ENCODE measurements around the gene PRICKLE1. TPM values are rescaled to one million over a fixed set of nuclear protein-coding genes. Genes with fewer than 3 reads are reported as not detected.

The PRICKLE1 gene
- total RNA-seq, 1 donor from 2014 or later, result 4.5 TPM

DNA sequence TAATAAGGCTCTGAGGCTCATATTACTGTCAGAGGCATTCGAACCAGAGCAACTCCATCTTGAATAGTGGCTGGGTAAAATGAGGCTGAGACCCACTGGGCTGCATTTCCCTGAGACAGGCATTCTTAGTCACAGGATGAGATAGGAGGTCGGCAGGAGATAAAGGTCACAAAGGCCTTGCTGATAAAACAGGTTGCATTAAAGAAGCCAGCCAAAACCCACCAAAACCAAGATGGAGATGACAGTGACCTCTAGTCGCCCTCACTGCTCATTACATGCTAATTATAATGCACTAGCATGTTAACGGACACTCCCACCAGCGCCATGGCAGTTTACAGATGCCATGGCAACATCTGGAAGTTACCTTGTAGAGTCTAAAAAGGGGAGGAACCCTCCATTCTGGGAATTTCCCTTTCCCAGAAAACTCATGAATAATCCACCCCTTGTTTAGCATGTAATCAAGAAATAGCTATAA is 18.1 kb upstream of the PRICKLE1 start:
- no peak for TF ChIP-seq CTCF (IDR thresholded peaks at IDR 0.05)
- intact Hi-C loops (cut with micrococcal nuclease), result no loop called here

DNA sequence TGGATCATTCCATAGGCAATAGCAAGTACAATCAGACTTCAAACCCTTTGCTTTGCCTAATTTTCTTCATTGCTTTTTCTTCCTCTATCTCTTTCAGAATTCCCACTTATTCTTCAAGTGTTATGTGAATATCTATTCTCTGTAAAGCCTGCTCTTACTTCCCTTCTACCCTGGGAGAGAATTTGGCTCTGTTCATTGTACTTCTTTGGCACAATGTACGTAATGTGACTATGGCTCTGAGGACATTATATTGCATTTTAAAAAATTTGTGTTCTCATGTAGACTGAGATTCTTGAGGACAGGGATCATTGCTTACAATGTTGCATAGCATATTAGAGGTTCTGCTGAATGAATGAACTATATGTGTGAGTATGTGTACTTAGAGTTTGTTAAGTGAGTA is 16.9 kb upstream of the PRICKLE1 start:
- Mint-ChIP-seq H3K4me3 (no peak overlapping the region), H3K27ac (no peak overlapping the region), H3K36me3 (ENCODE audit: low read depth) (no peaks in the 10 kb centered on the region), H3K9me3 (no peaks in the 10 kb centered on the region), H3K27me3 (peaks cover 3% of the 10 kb centered on the region), H3K4me1 (no peaks in the 10 kb centered on the region)
- DNase-seq, result no peak
- no peak for TF ChIP-seq CTCF (IDR thresholded peaks at IDR 0.05)
- intact Hi-C loops (cut with micrococcal nuclease), result no loop called here
- ATAC-seq (ENCODE audit: low read depth), result no peak
- CTCF ChIA-PET, result no interaction called here
- POLR2A ChIA-PET, result no interaction called here

More for the DNA sequence above, 18.1 kb upstream of the PRICKLE1 start:
- Mint-ChIP-seq H3K36me3 (ENCODE audit: low read depth) (no peaks in the 10 kb centered on the region), H3K27me3 (peaks cover 3% of the 10 kb centered on the region), H3K27ac (no peak overlapping the region), H3K9me3 (no peaks in the 10 kb centered on the region), H3K4me1 (no peaks in the 10 kb centered on the region), H3K4me3 (no peak overlapping the region)
- CTCF ChIA-PET, result no interaction called here
- POLR2A ChIA-PET, result no interaction called here
- ATAC-seq (ENCODE audit: low read depth) (no peak), DNase-seq (no peak)

- no peaks in the 10 kb centered on the region for H3K36me3 Mint-ChIP-seq (ENCODE audit: low read depth)
- DNase-seq (no peak), ATAC-seq (ENCODE audit: low read depth) (no peak)
- TF ChIP-seq CTCF (IDR thresholded peaks at IDR 0.05), result no peak
- POLR2A ChIA-PET, result no interaction called here
- no peak overlapping the region for H3K4me3 Mint-ChIP-seq
- H3K4me1 Mint-ChIP-seq, result no peaks in the 10 kb centered on the region
- CTCF ChIA-PET, result no interaction called here
- intact Hi-C loops (cut with micrococcal nuclease), result no loop called here
- no peaks in the 10 kb centered on the region for H3K9me3 Mint-ChIP-seq
- H3K27ac Mint-ChIP-seq, result no peak overlapping the region
- H3K27me3 Mint-ChIP-seq, result peaks cover 6% of the 10 kb centered on the region
Observed at GRCh38 chr12:42605685-42606084, 16.1 kb upstream of the PRICKLE1 start.

DNA sequence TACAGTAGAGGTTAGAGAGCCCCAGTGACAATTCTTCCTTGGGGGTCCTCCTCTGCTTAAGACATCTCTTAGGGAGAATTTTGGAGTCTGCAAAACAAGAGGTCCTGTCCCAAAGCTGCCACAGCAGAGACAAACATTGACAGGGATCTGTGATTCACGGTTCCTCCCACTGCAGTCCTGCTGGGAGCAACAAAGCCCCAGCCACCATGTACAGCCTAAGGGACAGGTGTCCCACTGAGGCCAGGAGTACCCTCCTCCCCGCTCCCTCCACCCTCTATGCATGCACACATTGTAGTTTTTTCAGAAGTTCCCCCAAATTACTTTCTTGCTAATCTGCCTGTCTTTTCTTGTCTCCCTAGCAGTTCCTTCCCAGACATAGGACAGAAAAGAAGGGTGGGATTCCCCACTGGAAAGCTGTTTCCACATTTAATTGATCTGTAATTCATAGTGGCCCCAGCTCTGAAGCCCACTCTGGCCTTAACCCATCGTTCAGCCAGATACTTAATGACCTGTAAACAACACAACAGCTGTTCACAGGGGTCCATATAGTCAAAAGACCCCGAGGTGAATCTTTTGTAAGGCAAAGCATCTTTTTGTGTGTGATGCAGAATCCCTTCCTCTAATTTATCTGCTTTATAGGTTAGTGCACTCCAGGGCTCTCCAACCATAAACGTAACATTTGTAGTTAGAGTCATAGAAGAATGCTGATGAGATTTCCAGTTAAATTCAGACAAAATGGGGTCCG is 13.9 kb upstream of the PRICKLE1 start:
- no peaks in the 10 kb centered on the region for H3K9me3 Mint-ChIP-seq
- H3K27me3 Mint-ChIP-seq, result peaks cover 9% of the 10 kb centered on the region
- DNase-seq, result no peak
- intact Hi-C loops (cut with micrococcal nuclease), result no loop called here
- H3K36me3 Mint-ChIP-seq (ENCODE audit: low read depth), result no peaks in the 10 kb centered on the region
- ATAC-seq (ENCODE audit: low read depth), result no peak
- no peak overlapping the region for H3K27ac Mint-ChIP-seq
- POLR2A ChIA-PET, result no interaction called here
- H3K4me3 Mint-ChIP-seq, result no peak overlapping the region
- H3K4me1 Mint-ChIP-seq, result no peaks in the 10 kb centered on the region
- TF ChIP-seq CTCF (IDR thresholded peaks at IDR 0.05), result no peak
- CTCF ChIA-PET, result no interaction called here

DNA sequence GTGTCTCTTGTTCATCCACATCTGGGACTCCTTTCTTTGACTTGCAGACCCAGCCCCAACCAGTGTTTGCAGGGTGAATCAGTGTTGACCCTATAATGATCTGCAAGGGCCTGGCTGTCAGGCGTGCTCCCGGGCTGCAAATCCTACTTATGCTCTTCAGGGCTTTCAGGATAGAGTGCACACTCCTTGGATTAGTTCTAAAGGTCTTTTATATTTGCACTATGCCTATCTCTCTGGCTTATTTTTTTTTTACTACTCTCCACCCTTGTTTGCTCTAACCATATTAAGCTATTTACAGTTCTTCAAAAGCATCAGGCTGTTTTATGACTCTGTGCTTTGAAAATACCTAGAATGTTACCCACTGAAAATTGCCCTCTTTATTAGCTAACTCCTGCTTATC is 4.3 kb upstream of the PRICKLE1 start:
- no peak for DNase-seq
- peaks cover 47% of the 10 kb centered on the region for H3K27me3 Mint-ChIP-seq
- no peak overlapping the region for H3K27ac Mint-ChIP-seq
- peaks cover 13% of the 10 kb centered on the region for H3K4me1 Mint-ChIP-seq
- ATAC-seq (ENCODE audit: low read depth), result no peak
- no peak overlapping the region for H3K4me3 Mint-ChIP-seq
- no peaks in the 10 kb centered on the region for H3K9me3 Mint-ChIP-seq
- CTCF ChIA-PET, result no interaction called here
- POLR2A ChIA-PET, result no interaction called here
- no peak for TF ChIP-seq CTCF (IDR thresholded peaks at IDR 0.05)
- intact Hi-C loops (cut with micrococcal nuclease), result loop anchor here (5.0 kb wide), 1 partner anchor 537 kb away; no protein-coding TSS in a partner anchor
- no peaks in the 10 kb centered on the region for H3K36me3 Mint-ChIP-seq (ENCODE audit: low read depth)
